ENCODE data around the gene CAMK4.

The CAMK4 gene

DNA sequence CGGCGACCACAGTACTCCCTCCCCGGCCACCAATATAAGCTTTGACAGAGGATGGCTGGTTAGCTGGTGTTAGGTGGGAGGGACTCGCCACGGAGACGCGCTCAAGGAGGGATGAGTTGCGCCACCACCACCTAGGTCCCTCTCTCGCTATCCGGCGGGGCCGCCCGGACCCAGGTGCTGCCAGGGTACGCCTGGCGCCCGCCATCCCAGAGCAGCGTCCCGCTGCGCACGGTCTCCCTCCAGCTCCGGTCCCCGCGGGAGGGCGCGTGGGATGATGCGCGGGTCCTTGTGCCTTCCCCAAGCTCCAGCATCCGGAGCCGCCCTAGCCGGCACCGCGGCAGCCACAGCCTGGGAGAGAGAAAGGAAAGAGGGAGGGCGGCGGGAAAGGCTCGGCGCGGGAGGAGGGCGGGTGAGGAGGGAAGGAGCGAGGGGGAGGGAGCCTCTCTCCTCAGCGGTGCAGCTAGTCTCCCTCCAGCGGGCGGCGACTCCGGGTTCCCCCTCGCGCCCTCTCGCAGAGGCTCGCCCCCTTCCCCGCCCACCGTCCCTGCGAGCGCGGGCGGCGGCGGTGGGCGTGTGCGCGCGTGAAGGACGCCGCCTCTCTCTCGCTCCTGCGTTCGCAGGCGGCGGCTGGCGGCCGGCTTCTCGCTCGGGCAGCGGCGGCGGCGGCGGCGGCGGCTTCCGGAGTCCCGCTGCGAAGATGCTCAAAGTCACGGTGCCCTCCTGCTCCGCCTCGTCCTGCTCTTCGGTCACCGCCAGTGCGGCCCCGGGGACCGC is at the start of gene CAMK4:
Gene CAMK4, plus strand, starts transcription at position 598 of the 774 bp plus-strand sequence. Its CDS starts 100 bp downstream, at position 698.
- peak within 1 kb of the TSS; percentile 81 for H3K4me3 ChIP-seq (ENCODE audit: low read depth, low read length)

DNA sequence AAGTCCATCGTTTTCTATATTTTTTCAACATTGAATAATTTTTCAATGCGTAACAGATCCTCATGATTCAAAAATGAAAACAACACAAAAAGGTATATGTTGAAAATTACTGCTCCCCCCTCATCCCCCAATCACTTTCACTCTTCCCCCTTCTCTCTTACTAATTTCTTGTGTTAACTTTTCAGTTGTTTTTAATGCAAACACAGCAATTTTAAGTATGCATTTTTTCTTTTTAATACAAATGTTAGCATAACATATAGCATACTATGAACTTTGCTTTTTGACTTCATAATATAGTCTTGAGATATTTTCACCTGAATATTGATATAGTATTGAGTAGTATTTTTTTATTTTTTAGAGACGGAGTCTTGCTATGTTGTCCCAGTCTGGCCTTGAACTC is 41.1 kb upstream of the CAMK4 start:
- H3K4me3 ChIP-seq (ENCODE audit: low read depth, low read length): no peak overlapping the region

- H3K4me3 ChIP-seq (ENCODE audit: low read depth, low read length): no peak overlapping the region
Observed at GRCh38 chr5:111187079-111187478, 37.1 kb upstream of the CAMK4 start.

- no peak overlapping the region for H3K4me3 ChIP-seq (ENCODE audit: low read depth, low read length)
Observed at GRCh38 chr5:111194053-111194452, 30.1 kb upstream of the CAMK4 start.

- no peak overlapping the region for H3K4me3 ChIP-seq (ENCODE audit: low read depth, low read length)
Observed at GRCh38 chr5:111194925-111195324, 29.3 kb upstream of the CAMK4 start.

GRCh38 chr5:111197523-111197922 is 26.7 kb upstream of the CAMK4 start:
- no peak overlapping the region for H3K4me3 ChIP-seq (ENCODE audit: low read depth, low read length)

DNA sequence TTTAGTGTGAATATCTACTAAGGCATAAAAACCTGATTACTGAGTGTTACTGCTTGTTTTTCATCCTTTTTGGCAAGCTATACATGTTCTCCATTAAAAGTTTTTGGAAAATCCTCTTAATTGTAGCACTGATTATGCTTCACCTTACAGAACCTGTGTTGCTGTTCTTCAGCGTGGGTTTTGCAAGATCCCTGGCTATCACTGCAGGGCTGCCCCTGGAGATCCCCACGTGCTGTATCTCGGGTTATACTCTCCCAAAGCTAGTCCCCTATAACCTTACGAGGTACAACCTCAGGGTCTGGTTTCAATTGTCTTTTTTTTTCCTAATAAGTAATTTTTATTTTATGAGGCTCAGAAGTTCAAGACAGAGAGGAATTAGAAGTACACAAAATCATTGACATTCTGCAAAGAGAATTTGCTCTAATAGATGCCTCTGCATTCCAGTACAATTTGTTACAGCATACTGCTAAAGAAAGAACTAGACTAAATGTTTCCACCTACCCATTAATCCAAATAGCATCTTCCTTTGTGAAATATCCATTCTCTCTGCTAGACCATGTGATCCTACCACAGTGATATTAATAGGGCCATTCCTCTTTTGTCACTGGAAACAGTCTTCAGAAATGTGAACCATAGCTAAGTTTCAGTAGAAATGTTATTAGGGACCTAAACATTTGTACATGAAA is 25.8 kb upstream of the CAMK4 start:
- no peak overlapping the region for H3K4me3 ChIP-seq (ENCODE audit: low read depth, low read length)

- no peak overlapping the region for H3K4me3 ChIP-seq (ENCODE audit: low read depth, low read length)
Observed at GRCh38 chr5:111200828-111201227, 23.4 kb upstream of the CAMK4 start.

- H3K4me3 ChIP-seq (ENCODE audit: low read depth, low read length): no peak overlapping the region
Observed at GRCh38 chr5:111201705-111202104, 22.5 kb upstream of the CAMK4 start.

DNA sequence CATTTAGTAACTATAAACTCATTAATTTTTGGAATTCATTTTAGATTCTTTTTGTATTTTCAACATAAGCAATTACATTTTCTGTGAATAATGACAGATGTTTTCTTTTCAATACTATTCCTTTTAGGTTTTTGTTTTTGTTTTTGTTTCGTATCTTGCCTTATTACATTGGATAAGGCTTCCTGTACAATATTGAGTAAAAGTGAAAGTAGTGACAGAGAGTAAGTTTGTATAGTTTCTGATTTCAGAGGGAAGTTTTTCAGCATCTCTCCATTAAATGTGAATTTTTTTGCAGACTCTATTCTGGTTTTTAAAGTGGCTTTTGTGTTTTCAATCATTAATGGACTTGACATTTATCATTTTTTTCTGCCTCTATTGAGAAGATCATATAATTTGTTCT is 12.8 kb upstream of the CAMK4 start:
- no peak overlapping the region for H3K4me3 ChIP-seq (ENCODE audit: low read depth, low read length)

- no peak overlapping the region for H3K4me3 ChIP-seq (ENCODE audit: low read depth, low read length)
Observed at GRCh38 chr5:111214052-111214742, 10.0 kb upstream of the CAMK4 start.

DNA sequence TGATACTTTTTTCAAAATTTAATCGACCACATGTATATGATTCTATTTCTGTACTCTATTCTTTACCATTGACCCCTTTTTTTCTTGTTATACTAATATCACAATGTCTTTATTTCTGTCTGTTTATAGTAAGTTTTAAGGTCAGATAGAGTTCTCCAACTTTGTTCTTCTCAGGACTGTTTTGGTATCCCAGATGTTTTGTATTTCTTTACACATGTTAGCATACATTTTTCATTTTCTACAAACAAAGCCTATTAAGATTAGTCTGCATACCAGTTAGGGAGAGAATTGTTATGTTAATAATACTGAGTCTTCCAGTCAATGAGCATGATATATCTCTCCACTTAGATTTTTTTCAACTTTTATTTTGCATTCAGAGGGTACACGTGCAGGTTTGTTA is 8.2 kb upstream of the CAMK4 start:
- H3K4me3 ChIP-seq (ENCODE audit: low read depth, low read length): no peak overlapping the region

DNA sequence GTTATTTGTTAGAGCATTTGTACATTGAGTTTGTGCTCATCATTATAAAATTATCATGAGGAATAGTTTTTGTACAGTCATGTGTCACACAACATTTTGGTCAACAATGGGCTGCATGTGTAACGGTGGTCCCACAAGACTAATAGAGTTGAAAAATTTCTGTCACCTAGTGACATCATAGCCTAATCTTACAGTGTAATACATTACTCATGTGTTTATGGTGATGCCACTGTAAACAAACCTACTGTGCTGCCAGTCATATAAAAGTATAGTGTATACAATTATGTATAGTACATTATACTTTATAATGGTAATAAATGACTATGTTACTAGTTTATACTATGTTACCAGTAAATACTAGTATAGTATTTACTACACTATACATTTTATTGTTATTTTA is 3.0 kb upstream of the CAMK4 start:
- no peak overlapping the region for H3K4me3 ChIP-seq (ENCODE audit: low read depth, low read length)

- peak overlapping the region; percentile 81 for H3K4me3 ChIP-seq (ENCODE audit: low read depth, low read length)
Observed at GRCh38 chr5:111223101-111223786, 940 bp upstream of the CAMK4 start.

DNA sequence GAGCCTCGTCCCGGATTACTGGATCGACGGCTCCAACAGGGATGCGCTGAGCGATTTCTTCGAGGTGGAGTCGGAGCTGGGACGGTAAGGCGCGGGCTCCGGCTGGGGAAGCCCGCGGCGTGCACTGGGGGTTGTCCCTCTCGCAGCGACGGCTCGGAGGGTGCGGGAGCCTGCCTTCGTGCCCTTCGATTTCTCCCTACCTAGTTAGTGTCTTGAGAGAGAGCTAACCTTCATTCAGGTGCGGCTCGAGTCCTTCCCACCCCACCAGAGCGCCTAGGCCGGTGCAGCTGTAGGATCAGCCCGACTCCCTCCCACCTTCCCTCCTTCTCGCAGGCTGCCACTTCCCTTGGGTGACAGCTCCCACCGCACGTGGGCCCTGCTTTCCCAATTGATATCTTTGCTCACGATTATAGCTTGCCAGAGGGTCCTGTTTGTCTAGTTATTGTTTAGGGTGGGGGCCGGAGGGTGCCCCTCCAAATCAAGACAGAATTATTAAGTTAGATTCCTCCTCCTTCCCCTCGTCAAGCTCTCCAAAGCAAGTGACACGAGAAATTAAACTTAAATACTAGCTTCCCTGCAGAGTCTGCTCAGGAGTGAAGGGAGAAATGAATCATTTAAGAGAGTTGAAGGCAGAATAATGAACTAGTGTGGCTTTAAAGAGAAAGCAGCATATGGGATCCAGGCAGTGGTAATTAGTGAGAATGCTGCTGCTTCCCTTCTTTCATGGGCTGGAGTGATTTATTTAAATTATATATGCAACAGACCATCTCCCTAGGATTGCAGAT is 569 bp downstream of the CAMK4 start:
- H3K4me3 ChIP-seq (ENCODE audit: low read depth, low read length): peak overlapping the region; percentile 81

DNA sequence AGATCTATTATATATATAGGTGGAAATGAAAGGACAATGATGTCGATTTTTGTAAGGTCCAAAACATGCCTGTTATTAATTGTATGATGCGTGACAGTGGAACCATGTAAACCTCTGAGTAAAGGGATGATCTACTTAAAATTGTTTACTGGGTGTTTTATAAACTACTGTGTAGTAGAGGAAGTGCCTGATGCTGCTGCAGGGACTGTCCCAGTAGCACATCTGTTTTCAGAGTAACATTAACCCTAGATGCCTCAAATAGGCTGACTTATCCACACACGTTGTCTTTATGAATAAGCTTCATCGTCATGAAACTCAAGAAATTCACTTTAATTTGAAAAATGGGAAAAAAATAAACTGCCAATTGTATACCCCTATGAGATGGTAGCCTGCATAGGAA is 1.7 kb downstream of the CAMK4 start:
- H3K4me3 ChIP-seq (ENCODE audit: low read depth, low read length): no peak overlapping the region

GRCh38 chr5:111226556-111226955 is 2.4 kb downstream of the CAMK4 start:
- H3K4me3 ChIP-seq (ENCODE audit: low read depth, low read length): no peak overlapping the region

DNA sequence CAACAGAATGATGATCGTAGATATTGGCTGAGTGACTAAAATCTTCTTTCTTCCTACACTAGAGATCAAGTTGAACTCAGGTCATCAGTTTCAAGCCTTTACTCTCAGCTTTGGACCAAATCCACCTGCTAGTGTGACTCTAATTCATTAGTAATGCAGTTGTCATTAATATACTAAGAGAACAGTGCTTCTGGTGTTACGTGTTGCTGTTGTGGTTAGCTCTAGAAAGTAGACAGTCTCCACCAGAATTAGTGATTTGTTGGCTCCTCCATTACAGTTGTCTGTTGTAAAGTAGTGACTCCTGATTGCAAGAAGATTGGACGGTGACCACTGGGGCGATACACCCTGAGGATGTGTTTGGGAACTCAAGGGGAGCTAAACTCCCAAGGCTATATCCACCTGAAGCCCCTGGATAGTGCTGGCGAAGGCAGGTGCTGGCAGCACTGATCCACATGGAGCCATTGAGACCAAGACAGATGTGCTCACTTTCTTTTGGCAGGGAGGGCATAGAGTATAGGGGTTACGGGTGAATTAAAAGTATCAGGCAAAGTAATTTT is 3.1 kb downstream of the CAMK4 start:
- H3K4me3 ChIP-seq (ENCODE audit: low read depth, low read length): no peak overlapping the region

GRCh38 chr5:111227801-111228200 is 3.6 kb downstream of the CAMK4 start:
- no peak overlapping the region for H3K4me3 ChIP-seq (ENCODE audit: low read depth, low read length)

GRCh38 chr5:111228520-111229220 is 4.5 kb downstream of the CAMK4 start:
- no peak overlapping the region for H3K4me3 ChIP-seq (ENCODE audit: low read depth, low read length)

All from iPS-11a (cell line).